Measurements from ENCODE around the gene TNNI2.
"Not testable (repeated sequence)": the region's sequence is repeated elsewhere in the genome, so short reads cannot be mapped to it uniquely, and the experiment has no call there.

The TNNI2 gene

GRCh38 chr11:1867381-1867780, 28.6 kb downstream of the TNNI2 start:
- no peak for DNase-seq
- in situ Hi-C loops (cut with HindIII; ENCODE audit: low pct_ligation_motif_present, low pct_unique_long_range_greater_than_20kb, low sequenced_read_pairs), result no loop called here

- in situ Hi-C loops (cut with HindIII; ENCODE audit: low pct_ligation_motif_present, low pct_unique_long_range_greater_than_20kb, low sequenced_read_pairs), result no loop called here
Measured at GRCh38 chr11:1868056-1868635, 29.4 kb downstream of the TNNI2 start.

GRCh38 chr11:1868636-1869291, 30.0 kb downstream of the TNNI2 start:
- no peak for DNase-seq
- in situ Hi-C loops (cut with HindIII; ENCODE audit: low pct_ligation_motif_present, low pct_unique_long_range_greater_than_20kb, low sequenced_read_pairs), result no loop called here

More at GRCh38 chr11:1868056-1868635, 29.4 kb downstream of the TNNI2 start:
- no peak for DNase-seq

GRCh38 chr11:1869427-1870325, 30.9 kb downstream of the TNNI2 start:
- in situ Hi-C loops (cut with HindIII; ENCODE audit: low pct_ligation_motif_present, low pct_unique_long_range_greater_than_20kb, low sequenced_read_pairs), result no loop called here

GRCh38 chr11:1870326-1870696, 31.5 kb downstream of the TNNI2 start:
- DNase-seq, result no peak
- in situ Hi-C loops (cut with HindIII; ENCODE audit: low pct_ligation_motif_present, low pct_unique_long_range_greater_than_20kb, low sequenced_read_pairs), result no loop called here

More at GRCh38 chr11:1869427-1870325, 30.9 kb downstream of the TNNI2 start:
- DNase-seq, result no peak

- DNase-seq, result no peak
- in situ Hi-C loops (cut with HindIII; ENCODE audit: low pct_ligation_motif_present, low pct_unique_long_range_greater_than_20kb, low sequenced_read_pairs), result no loop called here
Measured at GRCh38 chr11:1870721-1871466, 32.1 kb downstream of the TNNI2 start.

GRCh38 chr11:1871531-1871930, 32.8 kb downstream of the TNNI2 start:
- in situ Hi-C loops (cut with HindIII; ENCODE audit: low pct_ligation_motif_present, low pct_unique_long_range_greater_than_20kb, low sequenced_read_pairs), result no loop called here
- no peak for DNase-seq

GRCh38 chr11:1872267-1872985, 33.6 kb downstream of the TNNI2 start:
- in situ Hi-C loops (cut with HindIII; ENCODE audit: low pct_ligation_motif_present, low pct_unique_long_range_greater_than_20kb, low sequenced_read_pairs), result no loop called here
- DNase-seq, result no peak

- in situ Hi-C loops (cut with HindIII; ENCODE audit: low pct_ligation_motif_present, low pct_unique_long_range_greater_than_20kb, low sequenced_read_pairs), result no loop called here
Measured at GRCh38 chr11:1873048-1873812, 34.4 kb downstream of the TNNI2 start.

GRCh38 chr11:1873813-1874150, 35.0 kb downstream of the TNNI2 start:
- DNase-seq; in situ Hi-C loops (cut with HindIII; ENCODE audit: low pct_ligation_motif_present, low pct_unique_long_range_greater_than_20kb, low sequenced_read_pairs): not testable (repeated sequence)

More at GRCh38 chr11:1873048-1873812, 34.4 kb downstream of the TNNI2 start:
- peak; percentile 38 for DNase-seq

GRCh38 chr11:1874441-1875092, 35.8 kb downstream of the TNNI2 start:
- DNase-seq; in situ Hi-C loops (cut with HindIII; ENCODE audit: low pct_ligation_motif_present, low pct_unique_long_range_greater_than_20kb, low sequenced_read_pairs): not testable (repeated sequence)

- no peak for DNase-seq
- in situ Hi-C loops (cut with HindIII; ENCODE audit: low pct_ligation_motif_present, low pct_unique_long_range_greater_than_20kb, low sequenced_read_pairs), result no loop called here
Measured at GRCh38 chr11:1875093-1875850, 36.5 kb downstream of the TNNI2 start.

GRCh38 chr11:1875851-1876301, 37.1 kb downstream of the TNNI2 start:
- in situ Hi-C loops (cut with HindIII; ENCODE audit: low pct_ligation_motif_present, low pct_unique_long_range_greater_than_20kb, low sequenced_read_pairs); DNase-seq: not testable (repeated sequence)

- in situ Hi-C loops (cut with HindIII; ENCODE audit: low pct_ligation_motif_present, low pct_unique_long_range_greater_than_20kb, low sequenced_read_pairs), result no loop called here
- peak; percentile 10 for DNase-seq
Measured at GRCh38 chr11:1876361-1877063, 37.7 kb downstream of the TNNI2 start.

- no peak for DNase-seq
- in situ Hi-C loops (cut with HindIII; ENCODE audit: low pct_ligation_motif_present, low pct_unique_long_range_greater_than_20kb, low sequenced_read_pairs), result no loop called here
Measured at GRCh38 chr11:1877211-1878136, 38.7 kb downstream of the TNNI2 start.
